ENCODE data around the gene TOX3.

The TOX3 gene

DNA sequence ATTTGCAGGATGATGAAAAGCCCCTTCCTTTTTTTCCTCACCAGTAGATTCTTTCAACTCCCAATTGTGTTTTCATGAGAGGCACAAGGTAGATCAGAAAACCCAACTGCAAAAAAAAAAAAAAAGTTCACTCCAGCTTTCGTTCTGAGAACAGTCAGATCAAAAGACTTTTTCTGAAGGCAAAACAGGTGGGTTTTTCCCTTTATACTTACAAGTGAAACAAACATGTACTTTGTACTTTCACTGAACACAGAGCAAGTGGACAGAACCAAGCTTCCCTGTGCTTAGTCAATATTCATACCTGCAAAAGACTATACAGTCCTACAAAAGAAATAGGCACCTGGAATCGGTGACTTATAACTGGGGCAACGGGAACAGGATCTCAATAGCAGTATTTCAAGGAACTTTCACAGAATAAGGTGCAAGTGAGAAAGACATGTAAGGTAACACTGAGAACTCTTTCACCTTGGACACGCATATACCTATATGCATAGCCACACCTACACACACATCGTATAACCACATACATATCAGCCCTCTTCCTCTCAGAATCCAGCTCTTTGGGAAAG lies 54.1 kb downstream of the TOX3 start:
- no peak for DNase-seq (ENCODE audit: low read depth, low spot score)

DNA sequence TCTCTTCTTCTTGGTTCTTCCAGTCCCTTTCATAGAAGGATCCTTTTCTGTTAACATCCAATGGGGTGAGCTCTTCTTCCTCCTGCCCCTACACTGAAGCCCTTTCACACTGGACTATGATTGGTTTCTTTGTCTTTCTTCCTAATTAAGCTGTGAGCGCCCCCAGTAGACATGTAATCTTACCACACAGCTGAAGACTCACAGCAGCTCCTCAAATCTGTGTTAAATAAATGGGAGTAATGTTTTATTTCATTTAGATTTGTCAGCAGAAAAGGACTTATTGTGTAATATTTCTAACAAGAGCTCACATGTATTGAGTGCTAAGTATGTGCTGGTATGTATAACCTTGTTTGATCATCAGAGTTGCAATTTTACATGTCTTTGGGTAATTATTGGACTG lies 55.7 kb downstream of the TOX3 start:
- no peak for DNase-seq (ENCODE audit: low read depth, low spot score)

DNA sequence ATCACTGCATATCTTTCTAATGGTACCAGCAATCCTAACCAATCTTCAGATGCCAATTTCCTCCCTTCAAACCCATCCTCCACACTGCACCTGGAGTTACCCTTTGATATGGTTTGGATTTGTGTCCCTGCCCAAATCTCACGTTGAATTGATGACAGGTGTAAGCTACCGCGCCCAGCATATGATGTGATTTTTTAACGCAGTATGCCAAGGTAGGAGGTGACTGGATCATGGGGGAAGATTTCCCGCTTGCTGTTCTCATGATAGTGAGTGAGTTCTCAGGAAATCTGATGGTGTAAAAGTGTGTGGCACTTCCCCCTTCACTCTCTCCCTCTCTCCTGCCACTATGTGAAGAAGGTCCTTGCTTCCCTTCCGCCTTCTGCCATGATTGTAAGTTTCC lies 57.0 kb downstream of the TOX3 start:
- DNase-seq (ENCODE audit: low read depth, low spot score), result no peak

DNA sequence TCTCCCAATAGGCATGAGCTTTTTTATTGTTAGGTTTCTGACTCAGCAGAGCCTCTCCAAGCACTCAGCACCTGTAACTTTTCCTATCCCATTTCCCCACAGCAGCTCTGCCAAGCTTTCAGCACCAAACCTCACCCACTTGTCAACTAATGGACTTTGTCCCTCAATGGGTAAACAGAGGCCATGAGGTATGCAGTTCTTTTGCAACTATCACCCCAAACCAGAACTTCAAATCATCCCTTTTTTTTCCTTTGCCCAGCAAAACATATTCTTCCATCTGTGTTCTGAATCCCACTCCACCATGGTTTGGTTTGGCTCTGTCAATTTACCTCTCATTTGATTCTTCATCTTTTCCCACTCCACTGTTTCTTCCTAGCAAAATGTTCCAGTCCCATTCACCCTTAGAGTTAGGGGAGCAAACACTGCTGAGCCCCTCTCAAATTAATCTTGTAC lies 58.1 kb downstream of the TOX3 start:
- no peak for DNase-seq (ENCODE audit: low read depth, low spot score)

DNA sequence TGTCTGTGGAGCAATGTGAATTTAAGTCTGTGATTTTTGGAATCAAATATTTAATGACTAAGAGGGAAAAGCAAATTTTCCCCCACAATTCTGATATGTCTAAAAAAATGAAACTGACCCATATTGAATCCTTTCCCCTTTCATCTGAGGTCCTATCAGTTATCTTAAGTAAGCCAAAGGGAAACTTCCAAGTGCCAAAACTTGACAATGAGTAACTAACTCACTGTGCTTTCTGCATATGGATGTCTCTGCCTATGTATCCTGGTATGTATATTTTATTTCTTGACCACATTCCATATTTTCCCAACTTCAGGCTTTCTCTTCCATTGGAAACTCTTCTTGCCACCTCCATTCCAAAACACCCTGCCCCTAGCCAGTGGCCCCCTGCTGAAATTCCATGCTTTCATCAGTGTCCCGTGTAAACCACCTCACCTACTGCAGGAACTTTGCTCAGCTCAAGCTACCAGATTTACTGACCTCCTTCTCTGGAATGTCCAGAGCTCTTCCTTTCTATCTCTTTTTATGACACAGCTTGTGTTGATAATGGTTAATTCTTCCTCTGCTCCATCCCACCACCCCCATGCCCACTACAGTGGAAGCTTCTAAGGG lies 59.0 kb downstream of the TOX3 start:
- DNase-seq (ENCODE audit: low read depth, low spot score), result no peak

DNA sequence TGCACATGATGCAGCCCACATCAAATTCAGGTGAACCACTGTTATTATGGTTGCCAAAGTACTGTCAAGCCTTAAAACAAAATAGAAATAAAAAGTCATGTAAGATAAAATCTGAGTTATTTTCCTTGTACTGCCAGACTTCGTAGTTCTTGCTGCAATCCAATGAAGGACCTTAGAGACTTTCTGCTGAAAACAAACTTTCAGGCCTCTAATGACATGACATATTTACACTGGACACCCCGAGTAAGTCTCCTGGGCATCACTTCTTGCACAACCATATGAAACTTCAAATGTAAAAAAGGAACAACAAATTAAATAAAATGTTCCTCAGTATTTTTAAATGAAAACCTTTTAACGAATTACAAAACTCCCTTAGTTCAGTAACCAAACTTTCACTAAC lies 66.7 kb downstream of the TOX3 start:
- DNase-seq (ENCODE audit: low read depth, low spot score), result no peak

DNA sequence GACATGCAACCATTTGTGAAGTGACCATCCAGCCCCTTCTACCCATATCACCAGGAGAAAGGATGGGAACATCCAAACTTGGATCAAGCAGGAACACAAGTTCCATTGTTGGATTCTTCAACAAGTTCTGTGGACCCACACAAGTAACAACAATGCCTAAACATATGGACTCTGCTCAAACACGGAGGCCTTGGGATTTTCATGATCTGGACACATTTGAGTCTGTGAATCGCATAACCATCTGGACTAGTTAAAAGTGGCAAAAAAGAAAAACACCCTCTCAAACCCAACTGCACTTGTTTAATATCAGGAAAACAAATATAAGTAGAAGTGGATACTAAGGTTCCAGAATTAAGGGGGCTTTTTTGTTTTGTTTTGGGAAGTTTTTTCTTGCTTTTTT lies 70.8 kb downstream of the TOX3 start:
- no peak for DNase-seq (ENCODE audit: low read depth, low spot score)

DNA sequence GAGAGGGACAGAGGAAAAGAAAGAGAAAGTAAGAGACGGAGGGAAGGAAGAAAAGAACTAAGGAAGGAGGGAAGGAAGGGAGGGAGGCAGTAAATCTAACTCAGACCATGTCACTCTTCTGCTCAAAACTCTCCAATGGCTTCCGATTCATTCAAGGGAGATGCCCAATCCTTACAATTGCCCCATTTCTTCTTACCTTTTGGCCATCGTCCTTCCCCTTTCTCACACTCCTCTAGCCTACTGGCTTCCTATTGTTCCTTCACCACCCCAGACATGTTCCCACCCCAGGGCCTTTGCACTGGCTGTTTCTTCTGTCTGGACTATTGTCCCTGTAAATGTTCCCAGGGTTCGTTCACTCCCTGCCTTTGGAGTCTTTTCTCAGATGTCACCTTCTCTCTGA lies 72.3 kb downstream of the TOX3 start:
- DNase-seq (ENCODE audit: low read depth, low spot score), result no peak

DNA sequence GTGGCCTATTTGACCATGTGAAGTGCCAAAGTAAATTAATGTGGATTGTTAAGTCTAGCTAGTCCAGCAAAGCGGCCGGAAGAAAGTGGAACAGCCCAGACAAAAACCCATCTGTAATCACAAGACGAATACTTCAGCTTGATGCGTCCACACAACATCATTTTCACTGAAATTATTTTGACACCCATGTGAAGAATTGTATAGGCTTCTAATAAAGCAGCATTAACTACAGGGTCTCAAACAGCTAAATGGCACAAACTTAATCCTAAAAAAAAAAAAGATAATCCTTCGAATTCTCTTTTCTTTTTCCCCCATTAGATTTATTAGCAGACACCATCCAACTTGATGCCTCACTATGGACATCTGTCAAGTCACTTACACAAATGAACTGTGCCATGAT lies 73.8 kb downstream of the TOX3 start:
- DNase-seq (ENCODE audit: low read depth, low spot score), result no peak

DNA sequence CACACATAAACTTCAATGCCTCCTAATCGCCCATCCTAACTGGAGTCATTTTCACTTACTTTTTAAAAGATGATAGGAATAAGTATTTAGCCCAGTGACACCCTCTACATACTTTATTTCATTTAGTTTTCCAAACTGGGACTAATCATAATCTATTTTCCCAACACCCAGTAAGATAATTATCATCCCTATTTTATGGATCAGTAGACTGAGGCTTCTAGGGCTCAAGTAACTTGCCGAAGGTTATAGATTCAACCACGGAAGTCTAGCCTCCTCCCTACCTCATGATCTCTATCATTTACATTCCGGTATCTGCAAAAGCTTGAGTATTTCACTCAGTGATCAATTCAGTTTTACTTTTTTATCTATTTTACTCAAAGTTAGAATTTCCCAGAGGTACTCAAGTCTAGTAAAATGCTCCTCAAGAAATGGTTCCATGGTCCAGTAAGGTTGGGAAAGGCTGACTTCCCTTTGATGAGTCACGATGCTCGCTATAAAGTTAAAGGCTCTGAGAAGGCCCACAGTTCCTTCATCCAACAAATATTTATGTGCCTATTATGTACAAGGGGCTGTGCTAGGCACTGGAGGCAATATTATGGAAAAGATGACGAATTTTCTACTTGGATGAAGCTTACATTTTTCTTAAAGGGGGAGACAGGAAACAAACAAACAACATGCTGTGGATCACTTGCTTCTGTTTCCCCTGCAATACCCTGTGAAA lies 75.1 kb downstream of the TOX3 start:
- DNase-seq (ENCODE audit: low read depth, low spot score), result no peak

DNA sequence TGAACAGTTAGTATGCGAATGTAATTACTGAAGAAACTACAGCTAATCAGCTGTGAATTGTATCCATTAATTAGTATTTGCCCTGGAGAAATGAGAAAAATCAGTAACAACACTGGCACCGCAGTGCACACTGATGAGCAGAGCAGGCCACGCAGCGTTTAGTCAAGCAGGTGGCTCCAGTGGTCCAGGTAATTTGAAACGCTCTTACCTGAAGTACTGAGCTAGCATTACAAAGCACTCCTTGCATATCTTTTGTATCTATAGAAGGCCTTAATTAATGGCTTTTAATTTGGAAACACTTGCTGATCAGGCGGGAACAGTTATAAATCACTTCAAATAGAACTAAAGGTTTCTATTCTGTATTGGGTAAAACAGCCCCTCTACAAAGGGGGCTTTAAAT lies 76.4 kb downstream of the TOX3 start:
- no peak for DNase-seq (ENCODE audit: low read depth, low spot score)

DNA sequence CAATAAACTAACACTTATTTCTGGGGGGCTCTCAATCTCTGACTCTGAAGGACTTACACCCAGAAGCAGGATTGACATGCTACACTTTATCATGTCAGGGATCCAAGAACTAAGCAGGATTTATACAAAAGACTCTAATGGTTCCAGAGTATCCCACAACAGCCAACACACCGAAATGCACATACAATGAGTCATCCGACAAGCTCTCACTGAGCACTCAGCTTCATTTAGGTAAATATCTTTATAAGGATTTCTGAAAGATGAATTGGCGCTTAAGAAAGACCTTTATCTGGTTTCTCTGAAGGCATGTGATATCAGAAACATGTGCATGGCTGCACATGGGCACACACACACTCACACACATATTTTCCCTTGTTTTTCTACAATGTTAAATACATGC lies 77.2 kb downstream of the TOX3 start:
- DNase-seq (ENCODE audit: low read depth, low spot score), result peak; percentile 83

DNA sequence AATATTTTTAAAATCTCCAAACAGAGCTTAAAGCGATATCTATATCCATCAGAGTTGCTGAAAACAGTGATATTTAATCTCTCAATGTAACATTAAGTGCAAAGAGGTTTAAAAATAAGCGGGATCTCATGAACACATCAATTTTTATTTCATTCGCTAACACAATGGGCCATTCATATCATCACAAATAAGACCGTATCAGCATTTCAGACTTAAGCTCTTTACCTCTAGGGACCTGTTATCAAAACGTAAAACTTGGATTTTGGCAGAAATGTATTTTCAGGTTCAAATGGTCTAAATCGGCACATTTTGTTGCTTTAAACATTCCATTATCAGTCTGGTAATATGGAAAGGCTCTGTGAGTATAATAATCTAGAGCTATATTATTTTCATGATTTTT lies 77.9 kb downstream of the TOX3 start:
- DNase-seq (ENCODE audit: low read depth, low spot score), result no peak

DNA sequence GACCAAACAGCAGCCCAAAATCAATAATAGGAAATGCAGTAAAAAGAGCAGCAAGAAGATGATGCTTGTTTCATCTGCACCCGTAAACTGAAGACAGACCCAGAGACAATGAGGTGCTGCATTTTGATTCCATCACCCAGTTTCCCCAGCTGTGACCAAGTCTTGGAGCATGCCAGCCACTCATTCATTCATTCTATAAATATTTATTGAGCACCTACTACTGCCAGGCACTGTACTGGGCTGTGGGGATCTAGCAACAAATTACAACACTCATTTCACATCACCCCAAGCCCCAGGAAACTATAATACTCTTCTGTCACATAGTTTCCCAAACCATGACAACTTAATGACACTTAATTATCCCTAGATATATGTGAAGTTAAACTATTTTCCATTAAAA lies 79.2 kb downstream of the TOX3 start:
- DNase-seq (ENCODE audit: low read depth, low spot score), result no peak

DNA sequence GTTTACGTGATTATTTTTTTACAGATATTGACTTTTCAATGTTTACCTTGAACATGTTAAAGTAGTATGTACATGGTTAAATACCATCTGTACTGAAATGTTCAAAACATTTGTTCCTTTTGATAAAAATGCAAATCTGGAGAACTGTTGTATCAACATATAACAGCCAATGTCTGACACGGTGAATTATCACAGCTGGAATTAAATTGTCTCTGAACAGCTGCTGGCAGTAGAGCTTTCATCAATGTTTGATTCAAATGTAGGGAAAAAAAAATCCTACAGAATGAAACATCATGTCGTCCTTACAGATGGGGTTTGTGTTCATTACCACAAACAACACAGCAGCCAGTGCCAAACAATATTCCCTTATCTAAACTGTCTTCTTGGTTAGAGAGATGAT lies 79.9 kb downstream of the TOX3 start:
- no peak for DNase-seq (ENCODE audit: low read depth, low spot score)

DNA sequence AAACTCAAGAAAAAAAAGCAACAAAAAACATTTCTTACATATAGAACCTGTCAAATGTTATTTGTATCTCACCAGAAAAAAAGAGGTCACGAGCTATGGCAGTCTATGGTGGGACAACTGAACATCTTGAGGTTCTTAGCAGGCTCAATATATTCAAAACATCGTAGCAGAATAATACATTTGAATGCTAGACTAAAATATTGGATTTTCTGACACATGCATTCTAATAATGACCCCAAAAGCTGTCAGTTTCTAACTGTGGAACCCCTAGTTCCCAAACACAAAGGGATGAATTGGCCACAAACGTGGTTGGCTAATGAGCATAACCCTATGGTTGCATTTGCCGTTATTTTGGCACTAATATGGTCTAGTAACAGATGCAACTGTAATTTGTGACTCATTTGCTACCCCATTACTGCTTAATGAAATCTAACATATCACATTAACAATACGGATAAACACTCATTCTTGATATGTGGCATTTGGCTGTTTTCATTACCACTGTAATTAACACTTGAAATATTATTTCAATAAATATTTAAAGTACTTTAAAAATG lies 81.2 kb downstream of the TOX3 start:
- DNase-seq (ENCODE audit: low read depth, low spot score), result no peak

DNA sequence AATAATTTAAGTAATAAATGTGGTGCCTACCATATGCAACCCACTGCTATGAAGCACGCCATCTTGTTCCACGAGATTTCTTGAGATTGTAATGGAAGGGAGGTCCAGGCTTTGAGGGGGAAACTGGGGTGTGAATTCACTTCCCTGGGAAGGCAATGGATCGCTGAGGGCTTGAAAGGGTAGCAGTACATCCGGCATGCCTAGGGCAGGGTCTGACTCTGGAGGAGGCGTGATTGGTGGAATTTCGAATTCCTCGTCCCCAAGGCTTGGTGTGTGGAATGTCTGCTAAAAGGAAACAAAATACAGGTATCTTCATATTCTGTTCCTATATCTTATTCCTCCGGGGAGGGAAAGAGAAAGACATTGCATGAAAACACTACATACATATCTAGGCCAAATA lies 83.0 kb downstream of the TOX3 start:
- DNase-seq (ENCODE audit: low read depth, low spot score), result no peak

DNA sequence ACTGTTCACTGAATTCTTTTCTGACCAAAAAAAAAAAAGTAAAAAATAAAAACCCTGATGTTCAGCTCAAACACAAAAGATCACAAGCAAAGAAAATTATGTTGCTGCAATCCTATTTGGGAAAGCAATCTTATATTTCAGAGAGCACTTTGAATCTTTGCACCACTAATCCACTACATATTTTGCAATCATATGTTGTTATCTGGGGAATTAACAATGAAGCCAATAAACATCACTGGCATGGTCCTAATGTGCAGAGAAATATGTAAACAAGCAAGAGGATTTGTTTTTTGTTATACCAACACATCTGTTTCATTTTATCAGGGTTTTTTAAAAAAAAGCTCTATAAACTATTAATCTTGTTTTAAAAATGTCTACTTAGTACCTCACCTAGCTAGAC lies 84.1 kb downstream of the TOX3 start:
- DNase-seq (ENCODE audit: low read depth, low spot score), result no peak

DNA sequence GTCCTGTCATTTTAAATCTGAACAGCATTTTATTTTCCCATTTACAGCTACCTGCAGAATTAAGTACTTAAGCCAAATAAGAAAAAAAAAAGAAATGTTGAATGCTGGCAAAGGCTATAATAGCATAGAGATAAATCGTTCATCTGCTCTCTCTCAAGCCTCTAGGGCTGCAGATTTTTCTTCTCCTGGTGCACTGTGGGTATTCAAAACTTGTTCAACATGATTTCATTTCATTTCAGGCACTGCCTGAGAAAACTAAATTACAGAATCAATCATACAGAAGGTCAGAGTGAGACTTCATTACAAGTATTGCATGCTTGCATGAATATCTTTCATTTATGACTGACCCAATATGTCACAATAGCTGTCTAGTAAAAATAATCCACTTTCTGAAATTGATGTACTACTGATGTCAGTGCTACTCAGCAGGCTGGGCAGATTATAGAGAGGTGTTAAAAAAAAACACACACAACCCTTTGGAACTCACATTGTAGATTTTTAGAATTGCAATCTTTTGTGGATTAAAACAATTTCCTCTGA lies 86.2 kb downstream of the TOX3 start:
- no peak for DNase-seq (ENCODE audit: low read depth, low spot score)

DNA sequence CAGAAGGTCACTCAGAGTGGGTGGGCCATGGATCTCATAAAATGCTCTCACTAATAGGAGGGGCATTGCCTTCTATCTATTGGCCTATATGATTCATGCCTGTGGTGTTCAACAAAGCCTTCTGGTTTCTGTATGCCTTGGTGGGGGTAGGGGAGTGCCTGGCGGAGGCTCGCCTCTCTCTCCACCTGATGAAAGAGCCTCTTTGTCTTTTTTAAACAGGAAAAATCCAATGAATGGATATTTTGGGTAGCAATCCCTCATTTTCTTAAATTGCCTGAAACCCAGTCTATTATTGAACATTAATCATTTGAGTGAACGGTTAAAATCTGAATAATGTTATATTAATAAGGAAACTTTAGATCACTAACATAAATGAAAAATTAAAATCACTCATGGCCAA lies 90.6 kb downstream of the TOX3 start:
- DNase-seq (ENCODE audit: low read depth, low spot score), result peak; percentile 61

DNA sequence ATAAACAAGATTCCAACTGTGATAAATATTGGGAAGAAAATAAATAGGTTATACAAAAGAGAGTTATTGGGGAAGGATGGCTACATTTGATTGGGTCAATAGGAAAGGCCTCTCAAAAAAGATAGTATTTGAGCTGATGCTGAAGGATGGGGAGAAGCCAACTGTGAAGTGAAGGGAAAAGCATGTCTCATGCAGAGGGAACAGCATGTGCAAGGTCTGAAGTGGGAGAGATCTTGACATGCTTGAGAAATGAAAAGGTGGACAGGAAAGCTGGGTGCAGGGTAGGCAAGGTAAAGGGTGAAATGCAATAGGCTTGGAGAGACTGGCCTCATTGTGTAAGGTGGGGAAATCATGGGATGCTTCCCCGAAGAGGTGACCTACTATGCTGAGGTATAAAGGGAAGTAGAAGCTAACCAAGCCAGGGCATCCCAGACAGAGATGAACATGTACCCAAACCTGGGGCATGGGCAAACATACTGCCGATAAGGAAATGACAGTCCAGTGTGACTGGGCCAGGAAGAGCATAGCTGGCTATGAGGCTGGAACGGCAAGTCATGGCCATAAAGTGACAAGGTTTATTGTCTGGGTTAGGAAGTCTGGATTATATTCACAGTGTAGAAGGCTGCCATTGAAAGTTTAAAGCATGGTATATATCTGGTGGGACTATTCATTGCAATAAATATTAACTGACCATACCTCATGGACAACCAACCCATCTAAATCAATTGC lies 91.2 kb downstream of the TOX3 start:
- DNase-seq (ENCODE audit: low read depth, low spot score), result no peak

DNA sequence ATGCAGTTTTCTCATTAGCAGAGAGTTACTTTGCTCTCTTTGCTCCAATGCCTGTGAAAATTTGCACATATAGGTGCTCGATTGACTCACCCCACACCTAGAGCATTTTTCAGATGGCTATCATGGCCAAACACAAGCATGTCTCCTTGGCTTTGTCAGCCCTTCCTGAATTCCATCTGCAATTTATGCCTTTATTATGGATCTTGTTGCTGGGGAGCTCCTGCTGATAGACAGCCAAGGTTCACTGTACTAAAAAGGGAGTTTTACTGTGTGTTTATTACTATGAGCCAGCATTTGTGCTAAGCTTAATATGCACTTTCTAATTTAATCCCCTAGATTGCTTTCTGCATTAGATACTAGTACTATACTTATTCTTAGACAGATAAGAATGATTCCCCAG lies 93.3 kb downstream of the TOX3 start:
- DNase-seq (ENCODE audit: low read depth, low spot score), result no peak

All from astrocyte of the hippocampus (primary cell).